GM12865 (cell line): ENCODE measurements around the gene OASL.

Experiments
- DNase-seq: peaks from one replicate; pipeline ENCODE4 v3.0.0; 2010; ENCODE audit warnings: low read depth
- H3K4me3 ChIP-seq: 2 replicates; pipeline ENCODE4 v1.5.1; 2011; ENCODE audit warnings: mild to moderate bottlenecking, low read depth, low read length, control low read depth
- CTCF ChIP-seq: IDR thresholded peaks from 2 replicates; pipeline ENCODE4 v1.5.1; 2011; ENCODE audit warnings: low read length, control low read depth, low read depth, inconsistent platforms; ENCODE audit not compliant: insufficient read depth; ENCODE audit errors: missing control alignments

The OASL gene

GRCh38 chr12:120988658-120989057, 50.4 kb downstream of the OASL start:
- TF ChIP-seq CTCF, result no peak
- no peak overlapping the region for H3K4me3 ChIP-seq
- no peak for DNase-seq

GRCh38 chr12:120988234-120988633, 50.8 kb downstream of the OASL start:
- TF ChIP-seq CTCF, result no peak
- no peak for DNase-seq
- no peak overlapping the region for H3K4me3 ChIP-seq

- H3K4me3 ChIP-seq, result no peak overlapping the region
- TF ChIP-seq CTCF, result no peak
- DNase-seq, result no peak
Measured at GRCh38 chr12:120984351-120984898, 54.6 kb downstream of the OASL start.

GRCh38 chr12:120983759-120984158, 55.3 kb downstream of the OASL start:
- DNase-seq, result no peak
- no peak overlapping the region for H3K4me3 ChIP-seq
- no peak for TF ChIP-seq CTCF

- H3K4me3 ChIP-seq, result no peak overlapping the region
- DNase-seq, result no peak
- no peak for TF ChIP-seq CTCF
Measured at GRCh38 chr12:120982659-120983058, 56.4 kb downstream of the OASL start.

- H3K4me3 ChIP-seq, result no peak overlapping the region
- DNase-seq, result no peak
- no peak for TF ChIP-seq CTCF
Measured at GRCh38 chr12:120981407-120981941, 57.6 kb downstream of the OASL start.

- no peak for TF ChIP-seq CTCF
- DNase-seq, result no peak
- no peak overlapping the region for H3K4me3 ChIP-seq
Measured at GRCh38 chr12:120980800-120981368, 58.2 kb downstream of the OASL start.
